H9 (cell line): ENCODE results near the gene CMYA5. TPM values are rescaled to one million over a fixed set of nuclear protein-coding genes. Genes with fewer than 3 reads are reported as not detected.
"Not testable (repeated sequence)": the region's sequence is repeated elsewhere in the genome, so short reads cannot be mapped to it uniquely, and the experiment has no call there.

Source experiments
- DNase-seq: peaks from one replicate; pipeline ENCODE4 v3.0.0-alpha.2; 2017
- H2AFZ ChIP-seq: one replicate; pipeline ENCODE4 v1.6.1; 2013; ENCODE audit warnings: mild to moderate bottlenecking, low read length, control low read depth, moderate library complexity
- H2AK5ac ChIP-seq: 2 replicates; pipeline ENCODE4 v1.6.1; 2013; ENCODE audit warnings: low read length, control low read depth, mixed read lengths; ENCODE audit not compliant: insufficient read length
- H2BK120ac ChIP-seq: one replicate; pipeline ENCODE4 v1.6.1; 2013; ENCODE audit warnings: low read depth, mild to moderate bottlenecking, low read length, control low read depth, inconsistent platforms; ENCODE audit not compliant: poor library complexity, severe bottlenecking
- H2BK12ac ChIP-seq: 2 replicates; pipeline ENCODE4 v1.6.1; 2013; ENCODE audit warnings: low read length, control low read depth, mixed read lengths, low read depth; ENCODE audit not compliant: insufficient read length
- H2BK15ac ChIP-seq: 2 replicates; pipeline ENCODE4 v1.6.1; 2013; ENCODE audit warnings: low read depth, low read length, control low read depth
- H2BK20ac ChIP-seq: one replicate; pipeline ENCODE4 v1.6.1; 2013; ENCODE audit warnings: low read depth, mild to moderate bottlenecking, low read length, control low read depth, inconsistent platforms; ENCODE audit not compliant: poor library complexity, severe bottlenecking
- H2BK5ac ChIP-seq: 2 replicates; pipeline ENCODE4 v1.6.1; 2013; ENCODE audit warnings: low read length, control low read depth, mixed read lengths; ENCODE audit not compliant: insufficient read length
- H3K14ac ChIP-seq: 2 replicates; pipeline ENCODE4 v1.6.1; 2013; ENCODE audit warnings: low read length, control low read depth; ENCODE audit not compliant: insufficient read depth
- H3K18ac ChIP-seq: 2 replicates; pipeline ENCODE4 v1.6.1; 2013; ENCODE audit warnings: low read depth, mild to moderate bottlenecking, mixed read lengths, low read length, control low read depth; ENCODE audit not compliant: insufficient read length
- H3K23ac ChIP-seq: 2 replicates; pipeline ENCODE4 v1.6.1; 2013; ENCODE audit warnings: low read length, control low read depth, mixed read lengths, low read depth; ENCODE audit not compliant: insufficient read length
- H3K23me2 ChIP-seq: 2 replicates; pipeline ENCODE4 v1.6.1; 2013; ENCODE audit warnings: low read depth, mild to moderate bottlenecking, mixed read lengths, low read length, control low read depth; ENCODE audit not compliant: insufficient read length, poor library complexity, severe bottlenecking
- H3K27ac ChIP-seq: 2 replicates; pipeline ENCODE4 v1.5.1; 2013; ENCODE audit warnings: low read length, control low read depth, mixed read lengths, low read depth; ENCODE audit not compliant: insufficient read length
- H3K27me3 ChIP-seq: 2 replicates; pipeline ENCODE4 v1.6.1; 2013; ENCODE audit warnings: low read length, control low read depth, inconsistent platforms; ENCODE audit not compliant: insufficient read depth
- H3K4ac ChIP-seq: 2 replicates; pipeline ENCODE4 v1.6.1; 2013; ENCODE audit warnings: low read depth, mild to moderate bottlenecking, control low read depth, inconsistent platforms, low read length, moderate library complexity
- H3K4me1 ChIP-seq: 2 replicates; pipeline ENCODE4 v1.6.1; 2013; ENCODE audit warnings: low read length, control low read depth, inconsistent platforms; ENCODE audit not compliant: insufficient read depth
- H3K4me2 ChIP-seq: 2 replicates; pipeline ENCODE4 v1.6.1; 2013; ENCODE audit warnings: low read length, control low read depth, mixed read lengths; ENCODE audit not compliant: insufficient read length, insufficient read depth
- H3K56ac ChIP-seq: 2 replicates; pipeline ENCODE4 v1.6.1; 2013; ENCODE audit warnings: low read depth, mild to moderate bottlenecking, mixed read lengths, low read length, control low read depth; ENCODE audit not compliant: insufficient read length
- H3K79me1 ChIP-seq: 2 replicates; pipeline ENCODE4 v1.6.1; 2013; ENCODE audit warnings: low read depth, mild to moderate bottlenecking, moderate library complexity, low read length, control low read depth, inconsistent platforms; ENCODE audit not compliant: insufficient read depth, poor library complexity, severe bottlenecking
- H3K79me2 ChIP-seq: 2 replicates; pipeline ENCODE4 v1.6.1; 2013; ENCODE audit warnings: low read length, control low read depth, inconsistent platforms; ENCODE audit not compliant: insufficient read depth
- H3K9ac ChIP-seq: 2 replicates; pipeline ENCODE4 v1.6.1; 2013; ENCODE audit warnings: low read length, control low read depth, mixed read lengths; ENCODE audit not compliant: insufficient read length; ENCODE audit errors: extremely low read depth
- H3K9me3 ChIP-seq: one replicate; pipeline ENCODE4 v1.6.1; 2013; ENCODE audit warnings: low read depth, low read length, inconsistent platforms; ENCODE audit not compliant: control insufficient read depth
- H3T11ph ChIP-seq: one replicate; pipeline ENCODE4 v1.6.1; 2013; ENCODE audit warnings: mild to moderate bottlenecking, low read length, control low read depth, inconsistent platforms
- H4K20me1 ChIP-seq: one replicate; pipeline ENCODE4 v1.6.1; 2013; ENCODE audit not compliant: control insufficient read depth, insufficient read length, insufficient read depth
- H4K5ac ChIP-seq: 2 replicates; pipeline ENCODE4 v1.6.1; 2013; ENCODE audit warnings: low read depth, mild to moderate bottlenecking, mixed read lengths, low read length, control low read depth; ENCODE audit not compliant: insufficient read length
- H4K8ac ChIP-seq: replicated peaks from 2 replicates; pipeline ENCODE4 v1.6.1; 2013; ENCODE audit warnings: low read length, control low read depth, mixed read lengths, low read depth; ENCODE audit not compliant: insufficient read length
- H4K91ac ChIP-seq: 2 replicates; pipeline ENCODE4 v1.6.1; 2013; ENCODE audit warnings: low read depth, mild to moderate bottlenecking, moderate library complexity, mixed read lengths, low read length, control low read depth; ENCODE audit not compliant: insufficient read length
- H3K27ac Mint-ChIP-seq, 3 experiments: 2 replicates in 2 of 3; 3 replicates in 1 of 3; pipeline ENCODE4 v1.8.0; 2020 to 2021; ENCODE audit warnings: mixed read lengths in 3 of 3, mild to moderate bottlenecking in 1 of 3, moderate library complexity in 1 of 3
- H3K27me3 Mint-ChIP-seq: 2 replicates; pipeline ENCODE4 v1.8.0; 2021; ENCODE audit warnings: low read depth, mild to moderate bottlenecking, moderate library complexity, mixed read lengths
- H3K36me3 Mint-ChIP-seq, 3 experiments: 2 replicates in 2 of 3; 3 replicates in 1 of 3; pipeline ENCODE4 v1.8.0; 2020 to 2021; ENCODE audit warnings: low read depth in 3 of 3, mixed read lengths in 3 of 3; ENCODE audit not compliant: insufficient read depth in 1 of 3
- H3K4me1 Mint-ChIP-seq, 2 experiments: 2 replicates each; pipeline ENCODE4 v1.8.0; 2020; ENCODE audit warnings: mixed read lengths in 2 of 2
- H3K4me3 Mint-ChIP-seq, 2 experiments: 2 replicates in 1 of 2; 3 replicates in 1 of 2; pipeline ENCODE4 v1.8.0; 2020 to 2021; ENCODE audit warnings: mild to moderate bottlenecking in 2 of 2, mixed read lengths in 2 of 2, moderate library complexity in 1 of 2
- H3K9me3 Mint-ChIP-seq, 2 experiments: 2 replicates in 1 of 2; 3 replicates in 1 of 2; pipeline ENCODE4 v1.8.0; 2020; ENCODE audit warnings: mild to moderate bottlenecking in 2 of 2, mixed read lengths in 2 of 2, moderate library complexity in 1 of 2
- CTCF ChIP-seq: fragments of 200-600 bp; sonication (generic); conservative IDR thresholded peaks from 3 replicates; pipeline ENCODE4 v1.8.0; 2021; ENCODE audit warnings: antibody characterized with exemption, mild to moderate bottlenecking
- WGBS: extraction: QIAGEN DNeasy Blood & Tissue Kit; methylation state at CpG from one replicate; pipeline ENCODE4 v1.1.7; 2013; ENCODE audit warnings: missing lambda C conversion rate, low lambda C conversion rate, mixed read lengths; ENCODE audit not compliant: insufficient read length; ENCODE audit errors: extremely low coverage; 5-methylcytosine and 5-hydroxymethylcytosine counted together
- total RNA-seq: library from RNA; stranded (reverse); gene quantifications from 2 replicates; pipeline ENCODE4 v1.2.1, GENCODE V29; 2021

The CMYA5 gene
- total RNA-seq, 1 experiment from 2014 or later, result 1.8 TPM

GRCh38 chr5:79762929-79763328 is 73.3 kb downstream of the CMYA5 start:
- peaks cover 0 to under 1% of the 10 kb centered on the region in 2 experiments; a peak in 1 of 4 replicates for H3K4me1 Mint-ChIP-seq
- no peaks in the 10 kb centered on the region for H3K79me1 ChIP-seq

GRCh38 chr5:79764147-79764546 is 74.5 kb downstream of the CMYA5 start:
- not testable (repeated sequence) for H2BK120ac ChIP-seq, H3K36me3 Mint-ChIP-seq, H3K79me2 ChIP-seq, H3K27ac Mint-ChIP-seq, H3K4me2 ChIP-seq, H3T11ph ChIP-seq, DNase-seq, H3K4me1 Mint-ChIP-seq, H3K18ac ChIP-seq, H4K20me1 ChIP-seq, H3K56ac ChIP-seq, H3K9me3 ChIP-seq, H2BK5ac ChIP-seq, H3K14ac ChIP-seq, H3K27me3 Mint-ChIP-seq, H3K4ac ChIP-seq, H3K79me1 ChIP-seq, H2AFZ ChIP-seq, H4K5ac ChIP-seq, H2BK20ac ChIP-seq, H3K4me3 Mint-ChIP-seq, H3K27me3 ChIP-seq, H2BK12ac ChIP-seq, H2BK15ac ChIP-seq, H3K27ac ChIP-seq, H2AK5ac ChIP-seq, H3K9ac ChIP-seq, H3K23me2 ChIP-seq, H3K23ac ChIP-seq, H4K8ac ChIP-seq, H3K4me1 ChIP-seq, H4K91ac ChIP-seq
- no CpG with 5 or more reads among the region's 3 CpGs for WGBS
- H3K9me3 Mint-ChIP-seq, result peaks cover 11% of the 10 kb centered on the region in 2 experiments; a peak in 4 of 5 replicates

More at GRCh38 chr5:79762929-79763328, 73.3 kb downstream of the CMYA5 start:
- H3K27ac ChIP-seq, result no peak overlapping the region
- no peak overlapping the region for H3K4me2 ChIP-seq
- Mint-ChIP-seq H3K36me3 (peaks cover 0 to under 1% (median 0%) of the 10 kb centered on the region in 3 experiments; a peak in 2 of 7 replicates), H3K9me3 (peaks cover 2 to 7% of the 10 kb centered on the region in 2 experiments; a peak in 2 of 5 replicates), H3K27ac (0 out of 7 replicates have a peak overlapping the region, but pooled peaks of 1 of the 3 experiments have one; percentile 24), H3K4me3 (no peak overlapping the region), H3K27me3 (peaks cover 3% of the 10 kb centered on the region; the same call in 1 of the 2 replicates)
- H3K9ac ChIP-seq, result no peak overlapping the region
- H2AFZ ChIP-seq, result no peak overlapping the region
- H4K8ac ChIP-seq, result no peak overlapping the region
- no peak overlapping the region; the same call in 1 of the 2 replicates for H3K14ac ChIP-seq
- no peaks in the 10 kb centered on the region for H3K4me1 ChIP-seq
- no peak overlapping the region for H2AK5ac ChIP-seq
- no peak overlapping the region for H3K4ac ChIP-seq
- H3K18ac ChIP-seq, result no peak overlapping the region
- no peaks in the 10 kb centered on the region for H3K79me2 ChIP-seq
- H3K27me3 ChIP-seq, result no peaks in the 10 kb centered on the region
- no peak overlapping the region for H4K91ac ChIP-seq
- H2BK15ac ChIP-seq, result no peak overlapping the region
- H3K23ac ChIP-seq, result no peak overlapping the region
- no peak overlapping the region for H2BK20ac ChIP-seq
- WGBS, result no CpG with 5 or more reads among the region's 10 CpGs
- H4K5ac ChIP-seq, result no peak overlapping the region
- H3K23me2 ChIP-seq, result no peaks in the 10 kb centered on the region
- TF ChIP-seq CTCF, result no peak
- no peak overlapping the region for H3T11ph ChIP-seq
- H3K56ac ChIP-seq, result no peak overlapping the region
- H2BK5ac ChIP-seq, result no peak overlapping the region
- no peak overlapping the region for H2BK12ac ChIP-seq
- no peaks in the 10 kb centered on the region for H3K9me3 ChIP-seq
- H4K20me1 ChIP-seq, result no peaks in the 10 kb centered on the region
- no peak overlapping the region for H2BK120ac ChIP-seq
- DNase-seq, result no peak
